A549 (cell line): ENCODE data around the gene PAPPA. TPM values are rescaled to one million over a fixed set of nuclear protein-coding genes. Genes with fewer than 3 reads are reported as not detected.
A peak's percentile ranks its signal among the peaks of the same experiment; 100 is the strongest.

Experiments used
- ATAC-seq, 2 experiments: fragments of 200-7000 bp in 1 of 2; fragments of >200 bp in 1 of 2; cut with Nextera tagmentation in 1 of 2; cut with Tn5 transposase in 1 of 2; 3 replicates each; pipeline versions ENCODE4 v1.8.0 to v1.9.1; 2018 to 2020; ENCODE audit warnings: mild to moderate bottlenecking in 1 of 2, moderate library complexity in 1 of 2
- CTCF ChIA-PET: fragments of 300-600 bp; sonication (Branson Sonifier 250); formaldehyde crosslinking; extraction: SDS; loops from one replicate; lab custom pipeline; 2021; ENCODE audit warnings: antibody characterized with exemption, inconsistent platforms; lab: Yijun Ruan, JAX
- POLR2A ChIA-PET: fragments of 350-600 bp; formaldehyde crosslinking; extraction: SDS; loops from one replicate; lab custom pipeline; 2021; ENCODE audit warnings: antibody characterized with exemption, inconsistent platforms; lab: Yijun Ruan, JAX
- DNase-seq, 2 experiments: peaks; one replicate each; pipeline versions ENCODE4 v3.0.0 to v3.0.0-alpha.2; 2011 to 2016; ENCODE audit warnings: low read depth in 1 of 2, low spot score in 1 of 2
- FAIRE-seq: peaks from 2 replicates; lab custom pipeline; 2011; peaks lifted over from hg19 to GRCh38; lab: Jason Lieb, UNC
- H3K27ac ChIP-seq, 2 experiments: fragments of >200 bp; sonication (Bioruptor Twin); formaldehyde crosslinking; 3 replicates each; pipeline ENCODE4 v1.5.1; 2016 to 2017
- H3K4me1 ChIP-seq: fragments of >200 bp; sonication (Bioruptor Twin); formaldehyde crosslinking; 3 replicates; pipeline ENCODE4 v1.6.1; 2016
- H3K4me2 ChIP-seq: fragments of >200 bp; sonication (Bioruptor Twin); formaldehyde crosslinking; 3 replicates; pipeline ENCODE4 v1.6.1; 2016
- H3K4me3 ChIP-seq: fragments of >200 bp; sonication (Bioruptor Twin); formaldehyde crosslinking; 3 replicates; pipeline ENCODE4 v1.5.1; 2016
- H3K9me3 ChIP-seq: fragments of >200 bp; sonication (Bioruptor Twin); formaldehyde crosslinking; 3 replicates; pipeline ENCODE4 v1.6.1; 2016
- BHLHE40 ChIP-seq: IDR thresholded peaks from 2 replicates; pipeline ENCODE4 v1.6.1; 2012; ENCODE audit warnings: low read depth, low read length, inconsistent platforms
- CBX8 ChIP-seq: fragments of 200-600 bp; sonication (generic); IDR thresholded peaks from 2 replicates; pipeline ENCODE4 v1.6.1; 2016
- CEBPB ChIP-seq, 2 experiments: fragments of >200 bp in 1 of 2; sonication (Bioruptor Twin) in 1 of 2; formaldehyde crosslinking in 1 of 2; IDR thresholded peaks; 2 replicates each; pipeline ENCODE4 v1.6.1; 2012 to 2016
- CHD2 ChIP-seq: fragments of 150-350 bp; IDR thresholded peaks from 2 replicates; pipeline ENCODE4 v1.6.1; 2014; ENCODE audit warnings: low read length; ENCODE audit not compliant: partially characterized antibody
- CHD4 ChIP-seq: fragments of 200-600 bp; sonication (generic); IDR thresholded peaks from 2 replicates; pipeline ENCODE4 v1.6.1; 2016; ENCODE audit warnings: antibody characterized with exemption, mild to moderate bottlenecking, borderline replicate concordance
- EHF ChIP-seq: fragments of 250-450 bp; sonication (Bioruptor Pico); IDR thresholded peaks from 2 replicates; pipeline ENCODE4 v1.5.0; 2020; ENCODE audit warnings: mild to moderate bottlenecking
- EP300 ChIP-seq, 2 experiments: fragments of >200 bp; sonication (Bioruptor Twin); formaldehyde crosslinking; IDR thresholded peaks; 2 replicates in 1 of 2; 3 replicates in 1 of 2; pipeline ENCODE4 v1.6.1; 2016 to 2017
- FOXS1 ChIP-seq: fragments of 250-450 bp; sonication (Bioruptor Pico); IDR thresholded peaks from 2 replicates; pipeline ENCODE4 v1.5.0; 2020; ENCODE audit warnings: mild to moderate bottlenecking, moderate library complexity
- HDAC2 ChIP-seq: fragments of 200-600 bp; sonication (generic); IDR thresholded peaks from 2 replicates; pipeline ENCODE4 v1.6.1; 2016
- HOXA7 ChIP-seq: fragments of 250-450 bp; sonication (Bioruptor Pico); IDR thresholded peaks from 2 replicates; pipeline ENCODE4 v1.5.0; 2020; ENCODE audit warnings: mild to moderate bottlenecking, moderate library complexity
- HOXB13 ChIP-seq: fragments of 250-450 bp; sonication (Bioruptor Pico); IDR thresholded peaks from 2 replicates; pipeline ENCODE4 v1.5.0; 2020; ENCODE audit warnings: low read depth, mild to moderate bottlenecking, moderate library complexity
- HOXB5 ChIP-seq: fragments of 250-450 bp; sonication (Bioruptor Pico); IDR thresholded peaks from 2 replicates; pipeline ENCODE4 v1.5.0; 2020; ENCODE audit warnings: mild to moderate bottlenecking, moderate library complexity
- JUN ChIP-seq, 2 experiments: fragments of >200 bp; sonication (Bioruptor Twin); formaldehyde crosslinking; IDR thresholded peaks; 2 replicates in 1 of 2; 3 replicates in 1 of 2; pipeline ENCODE4 v1.6.1; 2016 to 2017
- KDM1A ChIP-seq: fragments of 200-600 bp; sonication (generic); IDR thresholded peaks from 2 replicates; pipeline ENCODE4 v1.6.1; 2016; ENCODE audit warnings: low read depth, mild to moderate bottlenecking
- KDM5A ChIP-seq: fragments of 200-600 bp; sonication (generic); IDR thresholded peaks from 2 replicates; pipeline ENCODE4 v1.6.1; 2016; ENCODE audit warnings: antibody characterized with exemption, mild to moderate bottlenecking
- MAZ ChIP-seq: fragments of 150-350 bp; IDR thresholded peaks from 2 replicates; pipeline ENCODE4 v1.6.1; 2014; ENCODE audit warnings: antibody characterized with exemption, low read depth, low read length, borderline replicate concordance
- MYC ChIP-seq: IDR thresholded peaks from 2 replicates; pipeline ENCODE4 v1.6.1; 2012; ENCODE audit warnings: mild to moderate bottlenecking, inconsistent platforms, low read length, improper control_type of control experiment, borderline replicate concordance
- NFE2L2 ChIP-seq: fragments of 150-350 bp; conservative IDR thresholded peaks from 2 replicates; pipeline ENCODE4 v1.6.1; 2014; ENCODE audit warnings: low read length
- NR3C1 ChIP-seq: fragments of >200 bp; sonication (Bioruptor Twin); formaldehyde crosslinking; IDR thresholded peaks from 3 replicates; pipeline ENCODE4 v1.6.1; 2017
- PHF8 ChIP-seq: fragments of 200-600 bp; sonication (generic); IDR thresholded peaks from 2 replicates; pipeline ENCODE4 v1.6.1; 2016; ENCODE audit warnings: low read depth, mild to moderate bottlenecking, antibody characterized with exemption, moderate library complexity, borderline replicate concordance
- POLR2A ChIP-seq: IDR thresholded peaks from 2 replicates; pipeline ENCODE4 v1.6.1; 2012; ENCODE audit warnings: mild to moderate bottlenecking, low read length
- POLR2AphosphoS2 ChIP-seq: conservative IDR thresholded peaks from 2 replicates; pipeline ENCODE4 v1.6.1; 2012; ENCODE audit warnings: low read length, improper control_type of control experiment, inconsistent platforms
- RFX5 ChIP-seq: fragments of 450-650 bp; IDR thresholded peaks from 2 replicates; pipeline ENCODE4 v1.7.1; 2014; ENCODE audit warnings: antibody characterized with exemption, mild to moderate bottlenecking, moderate library complexity
- RNF2 ChIP-seq: fragments of 200-600 bp; sonication (generic); IDR thresholded peaks from 2 replicates; pipeline ENCODE4 v1.6.1; 2016; ENCODE audit warnings: low read depth, mild to moderate bottlenecking, antibody characterized with exemption, moderate library complexity, borderline replicate concordance
- SMC3 ChIP-seq: fragments of >200 bp; sonication (Bioruptor Twin); formaldehyde crosslinking; IDR thresholded peaks from 3 replicates; pipeline ENCODE4 v1.6.1; 2018; ENCODE audit warnings: inconsistent platforms
- SREBF2 ChIP-seq: fragments of 450-650 bp; IDR thresholded peaks from 2 replicates; pipeline ENCODE4 v1.6.1; 2014; ENCODE audit warnings: mild to moderate bottlenecking, moderate library complexity
- ZFP36 ChIP-seq: fragments of 450-650 bp; IDR thresholded peaks from 2 replicates; pipeline ENCODE4 v1.6.1; 2014; ENCODE audit warnings: borderline replicate concordance; ENCODE audit not compliant: partially characterized antibody
- WGBS: methylation state at CpG from one replicate; pipeline ENCODE4 v1.1.6; 2017; ENCODE audit errors: missing lambda C conversion rate; 5-methylcytosine and 5-hydroxymethylcytosine counted together
- polyA plus RNA-seq, 4 experiments: library from polyadenylated mRNA; depleted of rRNA in 3 of 4; stranded (reverse); fragments of >200 nt; fragmentation: RNase III in 1 of 4; extraction: RNeasy Plus Mini Kit Qiagen cat#74134 plus additional on column Dnase treatment in 1 of 4; gene quantifications; 2 replicates in 3 of 4; 3 replicates in 1 of 4; pipeline ENCODE4 v1.2.3, GENCODE V29; 2011 to 2017
- TF ChIP-seq, protein P1 (sequence below): fragments of 200-600 bp; sonication (generic); IDR thresholded peaks from 2 replicates; pipeline ENCODE4 v1.6.1; 2016; ENCODE audit warnings: antibody characterized with exemption, mild to moderate bottlenecking, moderate library complexity
- TF ChIP-seq, protein P2 (sequence below): fragments of 450-650 bp; IDR thresholded peaks from 2 replicates; pipeline ENCODE4 v1.6.1; 2014; ENCODE audit warnings: antibody characterized with exemption
- TF ChIP-seq, protein P3 (sequence below): IDR thresholded peaks from 2 replicates; pipeline ENCODE4 v1.6.1; 2012; ENCODE audit warnings: low read depth, borderline replicate concordance
- TF ChIP-seq, protein P4 (sequence below): fragments of 150-350 bp; IDR thresholded peaks from 2 replicates; pipeline ENCODE4 v1.6.1; 2014; ENCODE audit warnings: low read depth, mild to moderate bottlenecking, low read length
- TF ChIP-seq, protein P5 (sequence below): fragments of 250-450 bp; sonication (Bioruptor Pico); IDR thresholded peaks from 2 replicates; pipeline ENCODE4 v1.5.0; 2020; ENCODE audit warnings: low read depth, mild to moderate bottlenecking, moderate library complexity
- TF ChIP-seq, protein P6 (sequence below): fragments of >200 bp; sonication (Bioruptor Twin); formaldehyde crosslinking; IDR thresholded peaks from 2 replicates; pipeline ENCODE4 v1.6.1; 2016
- TF ChIP-seq, protein P7 (sequence below): fragments of >200 bp; sonication (Bioruptor Twin); formaldehyde crosslinking; IDR thresholded peaks from 3 replicates; pipeline ENCODE4 v1.5.1; 2016
- TF ChIP-seq, protein P8 (sequence below): IDR thresholded peaks from 2 replicates; pipeline ENCODE4 v1.6.1; 2012

Gene PAPPA
- polyA plus RNA-seq, 2 of the 4 experiments (the other 2 are of a cell fraction): 40.0 to 127 TPM

DNA sequence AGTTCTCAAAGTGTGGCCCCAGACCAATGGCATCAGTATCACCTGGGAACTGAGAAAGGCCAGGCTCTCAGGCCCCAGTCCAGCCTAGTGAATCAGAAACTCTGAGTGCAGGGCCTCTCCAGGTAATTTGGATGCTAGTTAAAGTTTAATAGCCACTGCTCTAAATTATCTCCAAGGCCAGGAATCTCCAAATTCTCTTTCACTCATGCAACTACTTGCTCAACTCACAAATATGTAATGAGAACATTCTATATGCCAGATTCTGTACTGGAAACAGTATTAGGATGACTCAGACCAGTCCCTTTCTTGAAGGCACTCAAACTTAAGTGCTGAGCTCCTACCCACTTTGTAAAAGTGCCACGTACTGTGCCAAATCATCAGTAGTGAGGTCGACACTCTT, 84.6 kb downstream of the PAPPA start:
- no peaks in the 10 kb centered on the region for H3K9me3 ChIP-seq
- ATAC-seq (peak; percentile 49 to 74; a peak in 5 of 6 replicates), DNase-seq (peak; percentile 62 to 84), FAIRE-seq (peak; percentile 91)
- POLR2A ChIA-PET: no interaction called here
- peaks cover 93% of the 10 kb centered on the region for H3K4me1 ChIP-seq
- peak overlapping the region; percentile 91 to 95 for H3K27ac ChIP-seq
- CTCF ChIA-PET: no interaction called here
- peak overlapping the region; percentile 37 for H3K4me2 ChIP-seq
- 6% methylated on average over 2 of the region's 2 CpGs for WGBS
- no peak overlapping the region for H3K4me3 ChIP-seq
- TF ChIP-seq HOXB5 (CRISPR knock-in tag) (no peak), EHF (CRISPR knock-in tag) (no peak), MAZ (no peak), HOXB13 (CRISPR knock-in tag) (no peak), ZFP36 (no peak), HDAC2 (no peak), POLR2A (no peak), HOXA7 (CRISPR knock-in tag) (no peak), CEBPB (IDR thresholded peaks at IDR 0.05) (peak; percentile 60 to 90; a peak in 3 of 4 replicates), KDM1A (no peak), JUN (IDR thresholded peaks at IDR 0.05) (peak; percentile 75 to 76; a peak in 4 of 5 replicates), FOXS1 (CRISPR knock-in tag) (no peak), RNF2 (no peak), CBX8 (no peak), KDM5A (no peak), SREBF2 (no peak), RFX5 (no peak), EP300 (IDR thresholded peaks at IDR 0.05) (peak; percentile 73 to 89; a peak in 3 of 5 replicates), CHD2 (no peak), POLR2AphosphoS2 (no peak), MYC (no peak), BHLHE40 (no peak), PHF8 (no peak), CHD4 (no peak), NR3C1 (no peak), NFE2L2 (no peak), SMC3 (no peak; the same call in 2 of the 3 replicates)
- TF ChIP-seq, protein P1, sequence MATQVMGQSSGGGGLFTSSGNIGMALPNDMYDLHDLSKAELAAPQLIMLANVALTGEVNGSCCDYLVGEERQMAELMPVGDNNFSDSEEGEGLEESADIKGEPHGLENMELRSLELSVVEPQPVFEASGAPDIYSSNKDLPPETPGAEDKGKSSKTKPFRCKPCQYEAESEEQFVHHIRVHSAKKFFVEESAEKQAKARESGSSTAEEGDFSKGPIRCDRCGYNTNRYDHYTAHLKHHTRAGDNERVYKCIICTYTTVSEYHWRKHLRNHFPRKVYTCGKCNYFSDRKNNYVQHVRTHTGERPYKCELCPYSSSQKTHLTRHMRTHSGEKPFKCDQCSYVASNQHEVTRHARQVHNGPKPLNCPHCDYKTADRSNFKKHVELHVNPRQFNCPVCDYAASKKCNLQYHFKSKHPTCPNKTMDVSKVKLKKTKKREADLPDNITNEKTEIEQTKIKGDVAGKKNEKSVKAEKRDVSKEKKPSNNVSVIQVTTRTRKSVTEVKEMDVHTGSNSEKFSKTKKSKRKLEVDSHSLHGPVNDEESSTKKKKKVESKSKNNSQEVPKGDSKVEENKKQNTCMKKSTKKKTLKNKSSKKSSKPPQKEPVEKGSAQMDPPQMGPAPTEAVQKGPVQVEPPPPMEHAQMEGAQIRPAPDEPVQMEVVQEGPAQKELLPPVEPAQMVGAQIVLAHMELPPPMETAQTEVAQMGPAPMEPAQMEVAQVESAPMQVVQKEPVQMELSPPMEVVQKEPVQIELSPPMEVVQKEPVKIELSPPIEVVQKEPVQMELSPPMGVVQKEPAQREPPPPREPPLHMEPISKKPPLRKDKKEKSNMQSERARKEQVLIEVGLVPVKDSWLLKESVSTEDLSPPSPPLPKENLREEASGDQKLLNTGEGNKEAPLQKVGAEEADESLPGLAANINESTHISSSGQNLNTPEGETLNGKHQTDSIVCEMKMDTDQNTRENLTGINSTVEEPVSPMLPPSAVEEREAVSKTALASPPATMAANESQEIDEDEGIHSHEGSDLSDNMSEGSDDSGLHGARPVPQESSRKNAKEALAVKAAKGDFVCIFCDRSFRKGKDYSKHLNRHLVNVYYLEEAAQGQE: no peak
- TF ChIP-seq, protein P2, sequence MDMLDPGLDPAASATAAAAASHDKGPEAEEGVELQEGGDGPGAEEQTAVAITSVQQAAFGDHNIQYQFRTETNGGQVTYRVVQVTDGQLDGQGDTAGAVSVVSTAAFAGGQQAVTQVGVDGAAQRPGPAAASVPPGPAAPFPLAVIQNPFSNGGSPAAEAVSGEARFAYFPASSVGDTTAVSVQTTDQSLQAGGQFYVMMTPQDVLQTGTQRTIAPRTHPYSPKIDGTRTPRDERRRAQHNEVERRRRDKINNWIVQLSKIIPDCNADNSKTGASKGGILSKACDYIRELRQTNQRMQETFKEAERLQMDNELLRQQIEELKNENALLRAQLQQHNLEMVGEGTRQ: no peak
- TF ChIP-seq, protein P3, sequence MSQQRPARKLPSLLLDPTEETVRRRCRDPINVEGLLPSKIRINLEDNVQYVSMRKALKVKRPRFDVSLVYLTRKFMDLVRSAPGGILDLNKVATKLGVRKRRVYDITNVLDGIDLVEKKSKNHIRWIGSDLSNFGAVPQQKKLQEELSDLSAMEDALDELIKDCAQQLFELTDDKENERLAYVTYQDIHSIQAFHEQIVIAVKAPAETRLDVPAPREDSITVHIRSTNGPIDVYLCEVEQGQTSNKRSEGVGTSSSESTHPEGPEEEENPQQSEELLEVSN: no peak
- TF ChIP-seq, protein P4, sequence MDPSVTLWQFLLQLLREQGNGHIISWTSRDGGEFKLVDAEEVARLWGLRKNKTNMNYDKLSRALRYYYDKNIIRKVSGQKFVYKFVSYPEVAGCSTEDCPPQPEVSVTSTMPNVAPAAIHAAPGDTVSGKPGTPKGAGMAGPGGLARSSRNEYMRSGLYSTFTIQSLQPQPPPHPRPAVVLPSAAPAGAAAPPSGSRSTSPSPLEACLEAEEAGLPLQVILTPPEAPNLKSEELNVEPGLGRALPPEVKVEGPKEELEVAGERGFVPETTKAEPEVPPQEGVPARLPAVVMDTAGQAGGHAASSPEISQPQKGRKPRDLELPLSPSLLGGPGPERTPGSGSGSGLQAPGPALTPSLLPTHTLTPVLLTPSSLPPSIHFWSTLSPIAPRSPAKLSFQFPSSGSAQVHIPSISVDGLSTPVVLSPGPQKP: no peak
- TF ChIP-seq, protein P5, sequence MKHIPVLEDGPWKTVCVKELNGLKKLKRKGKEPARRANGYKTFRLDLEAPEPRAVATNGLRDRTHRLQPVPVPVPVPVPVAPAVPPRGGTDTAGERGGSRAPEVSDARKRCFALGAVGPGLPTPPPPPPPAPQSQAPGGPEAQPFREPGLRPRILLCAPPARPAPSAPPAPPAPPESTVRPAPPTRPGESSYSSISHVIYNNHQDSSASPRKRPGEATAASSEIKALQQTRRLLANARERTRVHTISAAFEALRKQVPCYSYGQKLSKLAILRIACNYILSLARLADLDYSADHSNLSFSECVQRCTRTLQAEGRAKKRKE (CRISPR knock-in tag): peak; percentile 30; the same call in 1 of the 2 replicates
- TF ChIP-seq, protein P6, sequence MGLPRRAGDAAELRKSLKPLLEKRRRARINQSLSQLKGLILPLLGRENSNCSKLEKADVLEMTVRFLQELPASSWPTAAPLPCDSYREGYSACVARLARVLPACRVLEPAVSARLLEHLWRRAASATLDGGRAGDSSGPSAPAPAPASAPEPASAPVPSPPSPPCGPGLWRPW: no peak
- TF ChIP-seq, protein P7, sequence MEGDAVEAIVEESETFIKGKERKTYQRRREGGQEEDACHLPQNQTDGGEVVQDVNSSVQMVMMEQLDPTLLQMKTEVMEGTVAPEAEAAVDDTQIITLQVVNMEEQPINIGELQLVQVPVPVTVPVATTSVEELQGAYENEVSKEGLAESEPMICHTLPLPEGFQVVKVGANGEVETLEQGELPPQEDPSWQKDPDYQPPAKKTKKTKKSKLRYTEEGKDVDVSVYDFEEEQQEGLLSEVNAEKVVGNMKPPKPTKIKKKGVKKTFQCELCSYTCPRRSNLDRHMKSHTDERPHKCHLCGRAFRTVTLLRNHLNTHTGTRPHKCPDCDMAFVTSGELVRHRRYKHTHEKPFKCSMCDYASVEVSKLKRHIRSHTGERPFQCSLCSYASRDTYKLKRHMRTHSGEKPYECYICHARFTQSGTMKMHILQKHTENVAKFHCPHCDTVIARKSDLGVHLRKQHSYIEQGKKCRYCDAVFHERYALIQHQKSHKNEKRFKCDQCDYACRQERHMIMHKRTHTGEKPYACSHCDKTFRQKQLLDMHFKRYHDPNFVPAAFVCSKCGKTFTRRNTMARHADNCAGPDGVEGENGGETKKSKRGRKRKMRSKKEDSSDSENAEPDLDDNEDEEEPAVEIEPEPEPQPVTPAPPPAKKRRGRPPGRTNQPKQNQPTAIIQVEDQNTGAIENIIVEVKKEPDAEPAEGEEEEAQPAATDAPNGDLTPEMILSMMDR: no peak
- TF ChIP-seq, protein P8, sequence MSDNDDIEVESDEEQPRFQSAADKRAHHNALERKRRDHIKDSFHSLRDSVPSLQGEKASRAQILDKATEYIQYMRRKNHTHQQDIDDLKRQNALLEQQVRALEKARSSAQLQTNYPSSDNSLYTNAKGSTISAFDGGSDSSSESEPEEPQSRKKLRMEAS: peak; percentile 47
